ENCODE data around the gene PLEK. TPM values are rescaled to one million over a fixed set of nuclear protein-coding genes. Genes with fewer than 3 reads are reported as not detected.

The PLEK gene
- total RNA-seq, 1 donor from 2014 or later = not detected

DNA sequence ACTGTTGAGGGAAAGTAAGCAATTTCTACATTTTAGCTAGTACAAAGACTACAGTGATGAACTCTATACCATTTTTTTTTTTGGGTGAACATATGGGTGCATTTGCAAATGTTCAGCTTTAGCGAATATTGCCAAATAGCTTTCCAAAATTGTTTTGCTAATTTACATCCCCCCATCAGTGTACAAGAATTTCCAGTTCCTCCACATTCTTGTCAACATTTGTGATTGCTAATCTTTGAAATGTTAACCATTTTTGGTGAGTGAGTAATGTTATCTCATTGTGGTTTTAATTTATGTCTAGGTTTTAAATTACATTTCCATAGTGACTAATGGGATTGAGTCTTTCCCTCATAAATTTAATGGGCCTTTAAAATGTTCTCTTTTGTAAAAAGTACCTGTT is 28.9 kb upstream of the PLEK start:
- Histone ChIP-seq H3K27me3 (ENCODE audit: control insufficient read depth, insufficient read depth, low read length) (no peaks in the 10 kb centered on the region), H3K36me3 (ENCODE audit: control insufficient read depth, insufficient read depth, low read length) (no peaks in the 10 kb centered on the region), H3K4me3 (ENCODE audit: low read depth, low read length) (no peak overlapping the region)
- peak; percentile 39 for DNase-seq (ENCODE audit: low read depth)
- TF ChIP-seq, protein P1, sequence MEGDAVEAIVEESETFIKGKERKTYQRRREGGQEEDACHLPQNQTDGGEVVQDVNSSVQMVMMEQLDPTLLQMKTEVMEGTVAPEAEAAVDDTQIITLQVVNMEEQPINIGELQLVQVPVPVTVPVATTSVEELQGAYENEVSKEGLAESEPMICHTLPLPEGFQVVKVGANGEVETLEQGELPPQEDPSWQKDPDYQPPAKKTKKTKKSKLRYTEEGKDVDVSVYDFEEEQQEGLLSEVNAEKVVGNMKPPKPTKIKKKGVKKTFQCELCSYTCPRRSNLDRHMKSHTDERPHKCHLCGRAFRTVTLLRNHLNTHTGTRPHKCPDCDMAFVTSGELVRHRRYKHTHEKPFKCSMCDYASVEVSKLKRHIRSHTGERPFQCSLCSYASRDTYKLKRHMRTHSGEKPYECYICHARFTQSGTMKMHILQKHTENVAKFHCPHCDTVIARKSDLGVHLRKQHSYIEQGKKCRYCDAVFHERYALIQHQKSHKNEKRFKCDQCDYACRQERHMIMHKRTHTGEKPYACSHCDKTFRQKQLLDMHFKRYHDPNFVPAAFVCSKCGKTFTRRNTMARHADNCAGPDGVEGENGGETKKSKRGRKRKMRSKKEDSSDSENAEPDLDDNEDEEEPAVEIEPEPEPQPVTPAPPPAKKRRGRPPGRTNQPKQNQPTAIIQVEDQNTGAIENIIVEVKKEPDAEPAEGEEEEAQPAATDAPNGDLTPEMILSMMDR (IDR thresholded peaks at IDR 0.05; ENCODE audit: insufficient read depth, low read length, poor library complexity, severe bottlenecking) = no peak

GRCh38 chr2:68340226-68341061 is 24.6 kb upstream of the PLEK start:
- TF ChIP-seq, protein P1 (IDR thresholded peaks at IDR 0.05; ENCODE audit: insufficient read depth, low read length, poor library complexity, severe bottlenecking) = no peak
- DNase-seq (ENCODE audit: low read depth) = no peak
- Histone ChIP-seq H3K27me3 (ENCODE audit: control insufficient read depth, insufficient read depth, low read length) (no peaks in the 10 kb centered on the region), H3K36me3 (ENCODE audit: control insufficient read depth, insufficient read depth, low read length) (no peaks in the 10 kb centered on the region), H3K4me3 (ENCODE audit: low read depth, low read length) (no peak overlapping the region)

- DNase-seq (ENCODE audit: low read depth) = no peak
- Histone ChIP-seq H3K36me3 (ENCODE audit: control insufficient read depth, insufficient read depth, low read length) (no peaks in the 10 kb centered on the region), H3K27me3 (ENCODE audit: control insufficient read depth, insufficient read depth, low read length) (no peaks in the 10 kb centered on the region), H3K4me3 (ENCODE audit: low read depth, low read length) (no peak overlapping the region)
- TF ChIP-seq, protein P1 (IDR thresholded peaks at IDR 0.05; ENCODE audit: insufficient read depth, low read length, poor library complexity, severe bottlenecking) = no peak
Observed at GRCh38 chr2:68341062-68341329, 24.1 kb upstream of the PLEK start.

- Histone ChIP-seq H3K36me3 (ENCODE audit: control insufficient read depth, insufficient read depth, low read length) (no peaks in the 10 kb centered on the region), H3K27me3 (ENCODE audit: control insufficient read depth, insufficient read depth, low read length) (no peaks in the 10 kb centered on the region), H3K4me3 (ENCODE audit: low read depth, low read length) (no peak overlapping the region)
- DNase-seq (ENCODE audit: low read depth) = no peak
- TF ChIP-seq, protein P1 (IDR thresholded peaks at IDR 0.05; ENCODE audit: insufficient read depth, low read length, poor library complexity, severe bottlenecking) = no peak
Observed at GRCh38 chr2:68341583-68341982, 23.5 kb upstream of the PLEK start.

DNA sequence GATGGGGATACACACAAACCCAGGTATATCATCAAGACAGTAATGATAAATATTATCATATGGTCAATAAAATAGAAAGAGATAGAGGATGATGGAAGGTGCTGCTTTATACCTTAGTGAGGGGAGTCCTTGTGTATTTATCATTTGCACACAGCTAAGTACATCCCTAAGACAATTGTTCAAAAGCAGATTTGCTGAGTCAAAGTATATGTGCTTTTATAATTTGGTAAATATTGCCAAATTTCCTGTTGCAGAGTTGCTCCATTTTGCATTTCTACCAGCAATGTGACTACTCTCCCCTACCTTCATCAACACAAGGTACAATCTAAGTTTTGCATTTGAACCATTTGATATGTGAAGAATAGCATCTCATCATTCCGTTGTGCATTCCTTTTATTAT is 22.6 kb upstream of the PLEK start:
- no peak overlapping the region for H3K4me3 ChIP-seq (ENCODE audit: low read depth, low read length)
- H3K27me3 ChIP-seq (ENCODE audit: control insufficient read depth, insufficient read depth, low read length) = no peaks in the 10 kb centered on the region
- no peak for DNase-seq (ENCODE audit: low read depth)
- TF ChIP-seq, protein P1 (IDR thresholded peaks at IDR 0.05; ENCODE audit: insufficient read depth, low read length, poor library complexity, severe bottlenecking) = no peak
- no peaks in the 10 kb centered on the region for H3K36me3 ChIP-seq (ENCODE audit: control insufficient read depth, insufficient read depth, low read length)

GRCh38 chr2:68344031-68344430 is 21.1 kb upstream of the PLEK start:
- Histone ChIP-seq H3K36me3 (ENCODE audit: control insufficient read depth, insufficient read depth, low read length) (no peaks in the 10 kb centered on the region), H3K4me3 (ENCODE audit: low read depth, low read length) (no peak overlapping the region), H3K27me3 (ENCODE audit: control insufficient read depth, insufficient read depth, low read length) (no peaks in the 10 kb centered on the region)
- TF ChIP-seq, protein P1 (IDR thresholded peaks at IDR 0.05; ENCODE audit: insufficient read depth, low read length, poor library complexity, severe bottlenecking) = no peak
- no peak for DNase-seq (ENCODE audit: low read depth)

All from kidney epithelial cell (primary cell).